ENCODE data around the gene UGT1A8. TPM values are rescaled to one million over a fixed set of nuclear protein-coding genes. Genes with fewer than 3 reads are reported as not detected.

UGT1A8 gene
- total RNA-seq, 2 donors from 2014 or later: not detected

DNA sequence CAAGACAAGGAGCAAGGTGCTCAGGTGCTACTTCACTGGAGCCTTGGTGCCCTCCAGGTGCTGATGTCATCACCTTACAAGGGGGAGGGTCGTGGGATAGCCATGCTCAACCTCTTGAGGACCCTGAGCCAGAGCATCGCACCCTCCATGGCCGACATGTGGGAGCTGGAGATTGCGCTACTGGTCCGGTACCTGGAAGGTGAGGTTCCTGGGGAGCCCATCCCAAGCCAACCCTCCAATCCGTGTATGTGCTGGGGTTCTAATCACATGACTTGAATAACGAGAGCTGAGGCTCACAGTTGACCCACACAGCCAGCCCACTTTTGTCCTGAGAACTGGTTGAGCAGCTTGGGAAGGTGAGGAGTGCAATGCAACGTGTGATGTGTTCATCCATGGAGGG, 186.6 kb downstream of the UGT1A8 start:
- no peak overlapping the region for H3K4me3 Mint-ChIP-seq
- no peak overlapping the region for H3K4me3 ChIP-seq (ENCODE audit: low read length)
- H3K27ac Mint-ChIP-seq: no peak overlapping the region
- no peak overlapping the region for H3K27ac ChIP-seq (ENCODE audit: low read depth, low read length)
- H3K36me3 Mint-ChIP-seq (ENCODE audit: low read depth): no peaks in the 10 kb centered on the region
- peaks cover 12% of the 10 kb centered on the region for H3K27me3 Mint-ChIP-seq (ENCODE audit: insufficient read depth)
- DNase-seq: no peak
- H3K9ac ChIP-seq (ENCODE audit: extremely low read depth, low read length, poor library complexity, severe bottlenecking): no peak overlapping the region
- no peaks in the 10 kb centered on the region for H3K4me1 Mint-ChIP-seq
- H3K4me1 ChIP-seq (ENCODE audit: control insufficient read depth, insufficient read depth, low read length): no peaks in the 10 kb centered on the region
- 77 to 92% methylated on average over 6 to 8 of the region's 8 CpGs for WGBS, 2 experiments (ENCODE audit: insufficient coverage in 1 of 2, insufficient read length in 1 of 2)
- no peaks in the 10 kb centered on the region for H3K9me3 ChIP-seq (ENCODE audit: control insufficient read depth, low read length)
- no peaks in the 10 kb centered on the region for H3K27me3 ChIP-seq (ENCODE audit: control insufficient read depth, insufficient read depth, low read length, poor library complexity, severe bottlenecking)
- TF ChIP-seq, protein P1, sequence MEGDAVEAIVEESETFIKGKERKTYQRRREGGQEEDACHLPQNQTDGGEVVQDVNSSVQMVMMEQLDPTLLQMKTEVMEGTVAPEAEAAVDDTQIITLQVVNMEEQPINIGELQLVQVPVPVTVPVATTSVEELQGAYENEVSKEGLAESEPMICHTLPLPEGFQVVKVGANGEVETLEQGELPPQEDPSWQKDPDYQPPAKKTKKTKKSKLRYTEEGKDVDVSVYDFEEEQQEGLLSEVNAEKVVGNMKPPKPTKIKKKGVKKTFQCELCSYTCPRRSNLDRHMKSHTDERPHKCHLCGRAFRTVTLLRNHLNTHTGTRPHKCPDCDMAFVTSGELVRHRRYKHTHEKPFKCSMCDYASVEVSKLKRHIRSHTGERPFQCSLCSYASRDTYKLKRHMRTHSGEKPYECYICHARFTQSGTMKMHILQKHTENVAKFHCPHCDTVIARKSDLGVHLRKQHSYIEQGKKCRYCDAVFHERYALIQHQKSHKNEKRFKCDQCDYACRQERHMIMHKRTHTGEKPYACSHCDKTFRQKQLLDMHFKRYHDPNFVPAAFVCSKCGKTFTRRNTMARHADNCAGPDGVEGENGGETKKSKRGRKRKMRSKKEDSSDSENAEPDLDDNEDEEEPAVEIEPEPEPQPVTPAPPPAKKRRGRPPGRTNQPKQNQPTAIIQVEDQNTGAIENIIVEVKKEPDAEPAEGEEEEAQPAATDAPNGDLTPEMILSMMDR (conservative IDR thresholded peaks at IDR 0.05): no peak
- peaks cover 5% of the 10 kb centered on the region for H3K9me3 Mint-ChIP-seq
- no peaks in the 10 kb centered on the region for H3K36me3 ChIP-seq (ENCODE audit: control insufficient read depth, insufficient read depth, low read length)

- H3K4me3 Mint-ChIP-seq: no peak overlapping the region
- no peak overlapping the region for H3K27ac Mint-ChIP-seq
- H3K4me1 Mint-ChIP-seq: no peaks in the 10 kb centered on the region
- no peaks in the 10 kb centered on the region for H3K36me3 Mint-ChIP-seq (ENCODE audit: low read depth)
- Histone ChIP-seq H3K9ac (ENCODE audit: extremely low read depth, low read length, poor library complexity, severe bottlenecking) (no peak overlapping the region), H3K27me3 (ENCODE audit: control insufficient read depth, insufficient read depth, low read length, poor library complexity, severe bottlenecking) (no peaks in the 10 kb centered on the region), H3K36me3 (ENCODE audit: control insufficient read depth, insufficient read depth, low read length) (no peaks in the 10 kb centered on the region), H3K4me3 (ENCODE audit: low read length) (no peak overlapping the region), H3K4me1 (ENCODE audit: control insufficient read depth, insufficient read depth, low read length) (no peaks in the 10 kb centered on the region), H3K9me3 (ENCODE audit: control insufficient read depth, low read length) (no peaks in the 10 kb centered on the region), H3K27ac (ENCODE audit: low read depth, low read length) (no peak overlapping the region)
- H3K9me3 Mint-ChIP-seq: peaks cover 2% of the 10 kb centered on the region
- peak; percentile 36 for DNase-seq
- H3K27me3 Mint-ChIP-seq (ENCODE audit: insufficient read depth): peaks cover 20% of the 10 kb centered on the region
- TF ChIP-seq, protein P1 (conservative IDR thresholded peaks at IDR 0.05): peak; percentile 38
- 91 to 92% methylated on average over 5 to 12 of the region's 12 CpGs for WGBS, 2 experiments (ENCODE audit: insufficient coverage in 1 of 2, insufficient read length in 1 of 2)
Measured at GRCh38 chr2:233807215-233807865, 189.9 kb downstream of the UGT1A8 start.

- TF ChIP-seq, protein P1 (conservative IDR thresholded peaks at IDR 0.05): no peak
- H3K36me3 ChIP-seq (ENCODE audit: control insufficient read depth, insufficient read depth, low read length): no peaks in the 10 kb centered on the region
- peak; percentile 30 for DNase-seq
- no peaks in the 10 kb centered on the region for H3K27me3 ChIP-seq (ENCODE audit: control insufficient read depth, insufficient read depth, low read length, poor library complexity, severe bottlenecking)
- no peak overlapping the region for H3K9ac ChIP-seq (ENCODE audit: extremely low read depth, low read length, poor library complexity, severe bottlenecking)
- no peaks in the 10 kb centered on the region for H3K36me3 Mint-ChIP-seq (ENCODE audit: low read depth)
- H3K9me3 Mint-ChIP-seq: peaks cover 2% of the 10 kb centered on the region
- no peak overlapping the region for H3K4me3 ChIP-seq (ENCODE audit: low read length)
- no peaks in the 10 kb centered on the region for H3K9me3 ChIP-seq (ENCODE audit: control insufficient read depth, low read length)
- no peaks in the 10 kb centered on the region for H3K4me1 Mint-ChIP-seq
- H3K27ac ChIP-seq (ENCODE audit: low read depth, low read length): no peak overlapping the region
- no peaks in the 10 kb centered on the region for H3K4me1 ChIP-seq (ENCODE audit: control insufficient read depth, insufficient read depth, low read length)
- H3K27ac Mint-ChIP-seq: no peak overlapping the region
- H3K4me3 Mint-ChIP-seq: no peak overlapping the region
- H3K27me3 Mint-ChIP-seq (ENCODE audit: insufficient read depth): peaks cover 14% of the 10 kb centered on the region
- 87 to 96% methylated on average over 4 to 10 of the region's 10 CpGs for WGBS, 2 experiments (ENCODE audit: insufficient coverage in 1 of 2, insufficient read length in 1 of 2)
Measured at GRCh38 chr2:233807966-233808935, 190.8 kb downstream of the UGT1A8 start.
